HFFc6 (cell line): ENCODE data around the gene AIM2. TPM values are rescaled to one million over a fixed set of nuclear protein-coding genes. Genes with fewer than 3 reads are reported as not detected.

Experiments used
- DNase-seq: peaks from one replicate; pipeline ENCODE4 v3.0.0-alpha.2; 2018
- H3K27ac Mint-ChIP-seq: 2 replicates; pipeline ENCODE4 v1.8.0; 2020; ENCODE audit warnings: mild to moderate bottlenecking, mixed read lengths
- H3K27me3 Mint-ChIP-seq: 2 replicates; pipeline ENCODE4 v1.8.0; 2021; ENCODE audit warnings: mild to moderate bottlenecking, moderate library complexity, mixed read lengths; ENCODE audit not compliant: insufficient read depth
- H3K36me3 Mint-ChIP-seq: 2 replicates; pipeline ENCODE4 v1.8.0; 2021; ENCODE audit warnings: low read depth, mixed read lengths
- H3K4me1 Mint-ChIP-seq: 2 replicates; pipeline ENCODE4 v1.8.0; 2020; ENCODE audit warnings: low read depth, mixed read lengths
- H3K4me3 Mint-ChIP-seq: 2 replicates; pipeline ENCODE4 v1.8.0; 2020; ENCODE audit warnings: mild to moderate bottlenecking, moderate library complexity, mixed read lengths
- H3K9me3 Mint-ChIP-seq: 2 replicates; pipeline ENCODE4 v1.8.0; 2020; ENCODE audit warnings: mild to moderate bottlenecking, mixed read lengths
- CTCF ChIP-seq: fragments of 200-600 bp; sonication (generic); IDR thresholded peaks from 2 replicates; pipeline ENCODE4 v1.5.0; 2021; ENCODE audit warnings: antibody characterized with exemption, mild to moderate bottlenecking
- total RNA-seq, 6 experiments: library from RNA; stranded (reverse); fragmentation: NEBNext Ultra II Directional; extraction: Animal tissue kit (Norgen Biotek cat#: 25700); gene quantifications; 2 replicates in 1 of 6; 3 replicates in 5 of 6; pipeline ENCODE4 v1.2.3, GENCODE V29; 2021

Gene AIM2
- total RNA-seq, 6 experiments from 2014 or later = 0.13 TPM; not detected in 5

- H3K4me3 Mint-ChIP-seq = peak overlapping the region; percentile 85
- H3K9me3 Mint-ChIP-seq = no peaks in the 10 kb centered on the region
- peaks cover 21% of the 10 kb centered on the region for H3K4me1 Mint-ChIP-seq
- TF ChIP-seq CTCF = no peak
- no peak for DNase-seq
- no peaks in the 10 kb centered on the region for H3K36me3 Mint-ChIP-seq
- peaks cover 2% of the 10 kb centered on the region for H3K27me3 Mint-ChIP-seq
- H3K27ac Mint-ChIP-seq = peak overlapping the region; percentile 85; the same call in 1 of the 2 replicates
Observed at GRCh38 chr1:159077120-159077961, 775 bp upstream of the AIM2 start.

- no peaks in the 10 kb centered on the region for H3K36me3 Mint-ChIP-seq
- H3K4me3 Mint-ChIP-seq = no peak overlapping the region
- peaks cover 2% of the 10 kb centered on the region for H3K27me3 Mint-ChIP-seq
- no peaks in the 10 kb centered on the region for H3K9me3 Mint-ChIP-seq
- peak; percentile 87 for TF ChIP-seq CTCF
- peaks cover 17% of the 10 kb centered on the region for H3K4me1 Mint-ChIP-seq
- peak; percentile 69 for DNase-seq
- H3K27ac Mint-ChIP-seq = no peak overlapping the region
Observed at GRCh38 chr1:159071970-159072582, 4.5 kb downstream of the AIM2 start.

GRCh38 chr1:159068886-159069285 is 7.7 kb downstream of the AIM2 start:
- Mint-ChIP-seq H3K4me3 (no peak overlapping the region), H3K27me3 (no peaks in the 10 kb centered on the region), H3K9me3 (no peaks in the 10 kb centered on the region), H3K36me3 (no peaks in the 10 kb centered on the region), H3K4me1 (peaks cover 8% of the 10 kb centered on the region; the same call in 1 of the 2 replicates), H3K27ac (no peak overlapping the region)
- DNase-seq = peak; percentile 32
- TF ChIP-seq CTCF = no peak

DNA sequence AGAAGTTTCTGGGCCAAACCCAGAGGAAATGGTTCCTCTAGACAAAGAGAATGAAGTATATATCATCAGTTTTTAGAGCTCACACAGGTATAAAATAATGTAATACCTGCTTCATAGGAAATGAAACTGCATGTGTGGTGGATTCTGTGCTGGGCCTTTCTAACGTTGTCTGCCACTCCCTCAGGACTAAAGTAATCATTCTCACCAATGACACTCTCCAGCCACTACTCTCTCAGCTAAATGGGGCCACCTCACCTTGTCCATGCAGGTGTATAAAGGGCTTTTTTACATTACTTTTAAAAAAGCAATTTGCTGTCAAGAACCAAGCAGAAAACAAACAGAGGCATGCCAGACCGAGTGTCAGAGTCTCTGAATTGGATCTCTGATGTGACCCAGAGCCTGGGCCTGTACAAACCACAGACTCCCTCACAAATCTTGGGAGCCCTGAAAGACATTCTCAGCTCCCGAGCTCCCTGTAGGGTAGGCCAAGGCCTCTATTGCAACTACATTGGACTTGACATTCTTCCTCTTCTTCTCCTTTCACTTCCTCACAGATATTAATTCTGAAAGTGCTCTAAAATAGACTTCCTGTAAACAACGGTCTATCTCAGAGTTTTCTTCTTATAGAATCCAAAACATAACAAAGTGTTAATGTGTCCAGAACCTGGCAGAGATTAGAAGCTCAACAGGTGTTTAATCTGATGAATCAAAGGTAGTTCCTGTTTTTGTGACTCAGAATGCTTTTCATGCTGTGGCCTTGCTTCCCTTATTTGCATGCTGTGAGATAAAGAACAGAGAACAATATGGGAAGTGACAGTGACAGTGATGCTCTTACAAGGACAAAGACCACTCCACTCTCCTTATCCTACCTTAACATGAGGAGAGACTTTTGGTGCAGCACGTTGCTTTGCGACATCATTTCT is 8.6 kb downstream of the AIM2 start:
- DNase-seq = no peak
- no peak overlapping the region for H3K27ac Mint-ChIP-seq
- no peak for TF ChIP-seq CTCF
- no peaks in the 10 kb centered on the region for H3K36me3 Mint-ChIP-seq
- no peaks in the 10 kb centered on the region for H3K9me3 Mint-ChIP-seq
- H3K27me3 Mint-ChIP-seq = no peaks in the 10 kb centered on the region
- peaks cover 8% of the 10 kb centered on the region; the same call in 1 of the 2 replicates for H3K4me1 Mint-ChIP-seq
- no peak overlapping the region for H3K4me3 Mint-ChIP-seq

GRCh38 chr1:159066108-159066507 is 10.5 kb downstream of the AIM2 start:
- peaks cover 8% of the 10 kb centered on the region; the same call in 1 of the 2 replicates for H3K4me1 Mint-ChIP-seq
- H3K27ac Mint-ChIP-seq = no peak overlapping the region
- no peak for TF ChIP-seq CTCF
- H3K36me3 Mint-ChIP-seq = no peaks in the 10 kb centered on the region
- no peak overlapping the region for H3K4me3 Mint-ChIP-seq
- DNase-seq = no peak
- peaks cover 5% of the 10 kb centered on the region for H3K27me3 Mint-ChIP-seq
- H3K9me3 Mint-ChIP-seq = no peaks in the 10 kb centered on the region
